Stimulated activated CD8-positive, alpha-beta memory T cell treated with anti-CD3 and anti-CD28 coated beads, Interleukin-7, amount 100 ng/mL, for 48 hours (primary cell): ENCODE data around the gene C1D.
A peak's percentile ranks its signal among the peaks of the same experiment; 100 is the strongest.

Experiments
- DNase-seq, 2 donors: peaks; one replicate each; pipeline ENCODE4 v3.0.0-alpha.2; 2020; ENCODE audit warnings: low read depth in 1 of 2; ENCODE audit errors: extremely low read depth in 1 of 2

C1D gene

GRCh38 chr2:68062680-68063387 is at the start of gene C1D:
TSS of gene C1D (minus strand) at chr2:68063004. CDS start at chr2:68047310, 15,694 bp downstream.
- peak; percentile 79 to 87 for DNase-seq

- DNase-seq = no peak
Observed at GRCh38 chr2:68110102-68110501, 47.3 kb upstream of the C1D start.

GRCh38 chr2:68108120-68108519 is 45.3 kb upstream of the C1D start:
- no peak for DNase-seq

GRCh38 chr2:68107475-68107874 is 44.7 kb upstream of the C1D start:
- no peak for DNase-seq

GRCh38 chr2:68104111-68104835 is 41.5 kb upstream of the C1D start:
- DNase-seq = no peak

GRCh38 chr2:68103709-68104055 is 40.9 kb upstream of the C1D start:
- no peak for DNase-seq

- DNase-seq = no peak
Observed at GRCh38 chr2:68103030-68103708, 40.4 kb upstream of the C1D start.

GRCh38 chr2:68100189-68100588 is 37.4 kb upstream of the C1D start:
- no peak for DNase-seq

GRCh38 chr2:68099260-68099659 is 36.5 kb upstream of the C1D start:
- DNase-seq = no peak

GRCh38 chr2:68098291-68098797 is 35.5 kb upstream of the C1D start:
- no peak for DNase-seq

- no peak for DNase-seq
Observed at GRCh38 chr2:68094111-68094510, 31.3 kb upstream of the C1D start.

GRCh38 chr2:68093634-68094033 is 30.8 kb upstream of the C1D start:
- no peak for DNase-seq

GRCh38 chr2:68091439-68092034 is 28.7 kb upstream of the C1D start:
- no peak for DNase-seq

GRCh38 chr2:68089961-68090360 is 27.2 kb upstream of the C1D start:
- no peak for DNase-seq

- no peak for DNase-seq
Observed at GRCh38 chr2:68088940-68089339, 26.1 kb upstream of the C1D start.

- DNase-seq = no peak
Observed at GRCh38 chr2:68086166-68086565, 23.4 kb upstream of the C1D start.

- DNase-seq = no peak
Observed at GRCh38 chr2:68083346-68083745, 20.5 kb upstream of the C1D start.

- no peak for DNase-seq
Observed at GRCh38 chr2:68074050-68074449, 11.2 kb upstream of the C1D start.

- DNase-seq = peak in 1 of 2 donors; percentile 5
Observed at GRCh38 chr2:68063797-68064646, 1.2 kb upstream of the C1D start.

GRCh38 chr2:68060652-68061051 is 2.2 kb downstream of the C1D start:
- no peak for DNase-seq
